Activated T-cell treated with anti-CD3 and anti-CD28 coated beads, Interleukin-2, amount 50 U/mL, for 48 hours (primary cell): ENCODE measurements around the gene PSMF1.

Experiments
- DNase-seq, 2 experiments: peaks; one replicate each; pipeline ENCODE4 v3.0.0-alpha.2; 2020

The PSMF1 gene

GRCh38 chr20:1122388-1123315 lies 4.2 kb downstream of the PSMF1 start:
- DNase-seq: no peak

DNA sequence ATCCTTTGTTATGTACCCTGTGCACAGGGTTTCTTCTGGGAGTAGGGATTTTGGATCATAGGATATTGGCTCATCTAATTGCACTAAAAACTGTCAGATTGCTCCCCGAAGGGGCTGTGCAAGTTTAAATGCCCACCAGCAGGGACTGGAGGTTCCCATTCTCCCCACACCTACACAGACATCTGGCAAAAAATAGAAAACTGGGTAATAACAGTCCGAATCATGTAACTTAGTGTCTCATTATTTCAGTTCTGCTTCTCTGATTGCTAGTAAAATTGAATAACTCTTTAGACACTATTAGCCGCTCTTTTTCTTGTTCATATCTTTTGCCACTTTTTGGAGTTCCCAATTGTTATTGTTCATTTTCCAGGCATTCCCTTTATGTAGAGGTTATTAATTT lies 5.3 kb downstream of the PSMF1 start:
- DNase-seq: no peak

DNA sequence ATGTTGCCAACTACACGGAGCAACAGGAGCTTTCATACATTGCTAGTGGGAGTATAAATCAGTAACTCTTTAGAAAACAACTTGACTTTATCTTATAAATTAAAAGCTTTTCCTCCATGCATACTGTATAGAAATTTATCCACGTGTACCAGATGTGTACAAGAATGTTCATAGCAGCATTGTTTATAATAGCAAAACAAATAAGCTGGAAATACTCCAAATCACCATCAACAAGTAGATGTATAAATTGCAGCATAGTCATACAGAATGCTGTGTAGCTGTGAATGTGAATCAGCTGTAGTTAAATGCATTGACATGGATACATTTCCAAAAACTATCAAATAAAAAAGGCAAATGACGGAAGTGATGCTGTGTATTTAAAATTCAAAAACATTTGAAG lies 6.0 kb downstream of the PSMF1 start:
- no peak for DNase-seq

DNA sequence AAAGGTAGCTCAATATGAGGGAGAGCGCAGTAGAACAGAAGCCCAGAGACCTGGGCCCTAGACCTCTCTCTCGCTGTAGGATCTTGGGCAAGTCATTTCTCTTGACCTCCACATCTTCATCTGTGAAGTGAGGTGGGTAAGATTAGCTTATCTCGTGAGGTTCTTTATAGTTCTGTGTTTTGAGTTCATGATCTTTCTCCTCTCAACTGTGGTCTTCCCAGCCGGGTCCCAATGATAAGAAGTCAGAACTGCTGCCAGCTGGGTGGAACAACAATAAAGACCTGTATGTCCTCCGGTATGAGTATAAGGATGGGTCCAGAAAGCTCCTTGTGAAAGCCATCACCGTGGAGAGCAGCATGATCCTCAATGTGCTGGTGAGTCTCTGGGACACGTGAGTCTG lies 6.9 kb downstream of the PSMF1 start:
- no peak for DNase-seq

DNA sequence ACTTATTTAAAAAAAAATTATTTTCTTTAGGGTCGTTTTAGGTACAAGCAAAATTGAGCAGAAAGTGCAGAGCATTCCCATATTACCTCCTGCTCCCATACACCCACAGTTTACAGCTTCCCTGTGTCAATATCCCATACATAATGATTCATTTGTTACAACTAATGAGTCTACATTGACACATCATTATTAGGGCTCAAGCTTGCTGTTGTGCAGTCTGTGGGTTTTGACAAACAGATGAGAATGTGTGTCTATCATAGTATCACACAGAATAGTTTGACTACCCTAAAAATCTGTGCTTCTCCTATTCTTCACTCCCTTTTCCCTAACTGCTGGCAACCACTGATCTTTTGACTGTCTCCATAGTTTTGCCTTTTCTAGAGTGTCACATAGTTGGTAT lies 9.4 kb downstream of the PSMF1 start:
- DNase-seq: no peak

GRCh38 chr20:1130058-1130694 lies 11.8 kb downstream of the PSMF1 start:
- DNase-seq: no peak

DNA sequence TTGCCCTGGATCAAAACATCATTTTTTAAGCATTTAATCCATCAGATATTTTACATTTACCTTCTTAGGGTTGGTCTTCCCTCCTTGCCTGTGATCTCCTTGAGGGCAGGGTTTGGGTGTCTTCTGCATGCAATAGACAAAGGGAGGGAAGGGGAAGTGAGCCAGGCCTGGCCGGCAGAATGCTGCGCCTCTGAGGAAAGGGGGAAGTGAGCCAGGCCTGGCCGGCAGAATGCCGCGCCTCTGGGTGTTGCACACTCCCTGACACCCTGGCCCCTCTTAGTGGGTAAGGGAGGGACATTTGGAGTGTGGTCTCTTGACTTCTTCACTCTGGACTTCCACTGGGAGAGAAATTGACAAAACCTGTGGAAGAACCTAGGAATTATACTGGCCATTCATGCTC lies 12.4 kb downstream of the PSMF1 start:
- no peak for DNase-seq

- no peak for DNase-seq
Measured at GRCh38 chr20:1131354-1131753, 13.0 kb downstream of the PSMF1 start.

DNA sequence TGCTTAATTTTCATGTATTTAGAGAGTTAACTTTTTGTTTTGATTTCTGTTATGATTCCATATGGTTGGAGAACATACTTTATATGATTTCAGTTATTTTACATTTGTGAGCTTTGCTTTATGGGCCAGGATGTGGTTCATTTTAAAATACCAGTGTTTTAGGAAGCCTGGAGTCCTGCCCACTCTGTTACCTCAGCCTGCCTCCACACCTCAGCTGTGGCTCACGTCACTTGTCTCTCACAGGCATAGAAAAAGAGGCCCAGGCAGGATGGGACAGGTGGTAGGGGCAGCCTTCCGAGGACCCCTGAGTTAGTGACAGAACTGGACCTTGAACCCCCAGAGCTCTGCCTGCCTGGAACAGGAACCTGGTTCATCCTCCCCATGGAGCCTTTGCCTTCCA lies 16.0 kb downstream of the PSMF1 start:
- DNase-seq: no peak

- no peak for DNase-seq
Measured at GRCh38 chr20:1134836-1135235, 16.4 kb downstream of the PSMF1 start.

DNA sequence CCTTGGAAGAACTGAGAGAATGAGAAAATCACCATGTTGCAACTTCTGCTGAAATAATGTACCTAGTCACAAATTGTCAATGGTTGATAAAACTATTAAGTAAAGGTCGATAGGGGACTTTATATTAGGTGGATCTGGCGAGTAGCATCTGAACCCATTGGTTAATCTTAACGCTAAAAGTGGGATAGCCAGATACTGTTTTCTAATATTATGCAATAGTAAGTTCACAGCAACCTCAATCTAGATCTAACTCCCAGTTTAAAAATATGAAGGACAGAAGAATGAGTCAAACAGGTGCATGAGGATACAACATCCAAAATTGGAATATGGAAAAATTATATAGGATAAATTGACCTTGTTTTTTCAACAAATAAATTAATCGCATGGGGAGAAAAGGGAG lies 18.8 kb downstream of the PSMF1 start:
- no peak for DNase-seq

DNA sequence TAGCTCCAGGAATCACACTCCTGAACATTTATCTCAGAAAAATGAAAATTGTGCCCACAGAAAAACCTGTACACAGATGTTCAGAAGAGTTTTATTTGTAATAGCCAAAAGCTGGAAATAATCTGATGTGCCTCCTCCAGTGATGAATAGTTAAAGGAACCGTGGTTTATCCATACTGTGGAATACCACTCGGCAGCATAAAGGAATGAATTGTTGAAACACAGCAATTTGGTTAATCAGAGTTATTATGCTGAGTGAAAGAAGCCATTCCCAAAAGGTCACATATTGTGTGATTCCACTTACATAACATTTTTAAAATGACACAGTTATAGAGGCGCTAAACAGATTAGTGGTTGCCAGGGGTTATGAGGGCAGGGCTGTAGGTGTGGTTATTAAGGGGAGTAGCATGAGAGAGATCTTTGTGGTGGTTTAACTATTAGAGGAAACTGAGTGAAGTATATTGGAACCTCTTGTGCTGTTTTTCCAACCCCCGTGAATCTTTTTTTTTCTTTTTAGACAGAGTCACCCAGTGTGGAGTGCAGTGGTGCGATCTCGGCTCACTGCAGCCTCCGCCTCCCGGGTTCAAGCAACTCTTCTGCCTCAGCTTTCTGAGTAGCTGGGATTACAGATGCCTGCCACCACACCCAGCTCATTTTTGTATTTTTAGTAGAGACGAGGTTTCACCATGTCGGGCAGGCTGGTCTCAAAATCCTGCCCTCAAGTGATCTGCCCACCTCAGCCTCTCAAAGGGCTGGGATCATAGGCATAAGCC lies 26.2 kb downstream of the PSMF1 start:
- no peak for DNase-seq

DNA sequence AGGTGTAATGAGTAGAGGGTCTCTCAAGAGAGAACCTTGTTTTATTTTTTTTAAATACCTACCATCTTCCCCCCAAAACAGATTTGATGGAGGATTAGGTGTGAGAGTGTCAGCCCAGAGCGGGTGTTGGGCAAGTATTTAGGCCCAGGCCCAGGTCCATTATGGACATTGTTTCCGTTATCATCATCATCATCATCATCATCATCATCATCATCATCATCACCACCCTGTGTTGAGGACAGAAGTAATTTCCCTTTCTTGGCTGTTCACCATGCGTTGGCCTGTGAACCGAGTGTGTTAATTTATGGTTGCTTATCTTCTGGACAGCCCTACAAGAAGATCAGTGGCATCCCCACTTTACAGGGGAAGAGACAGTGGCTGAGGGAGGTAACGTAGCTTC lies 28.6 kb downstream of the PSMF1 start:
- no peak for DNase-seq

DNA sequence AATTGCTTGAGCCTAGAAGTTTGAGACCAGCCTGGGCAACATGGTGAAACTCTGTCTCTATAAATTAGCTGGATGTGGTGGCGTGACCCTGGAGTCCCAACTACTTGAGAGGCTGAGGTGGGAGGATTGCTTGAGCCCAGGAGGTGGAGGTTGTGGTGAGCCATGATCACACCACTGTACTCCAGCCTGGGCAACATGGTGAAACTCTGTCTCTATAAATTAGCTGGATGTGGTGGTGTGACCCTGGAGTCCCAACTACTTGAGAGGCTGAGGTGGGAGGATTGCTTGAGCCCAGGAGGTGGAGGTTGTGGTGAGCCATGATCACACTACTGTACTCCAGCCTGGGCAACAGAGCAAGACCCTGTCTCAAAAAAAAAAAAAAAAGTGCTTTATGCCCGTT lies 31.4 kb downstream of the PSMF1 start:
- peak; percentile 37 to 50 for DNase-seq

- DNase-seq: peak in 1 of 2 experiments; percentile 25
Measured at GRCh38 chr20:1150218-1150617, 31.8 kb downstream of the PSMF1 start.

- DNase-seq: no peak
Measured at GRCh38 chr20:1150968-1151367, 32.6 kb downstream of the PSMF1 start.

- DNase-seq: no peak
Measured at GRCh38 chr20:1154226-1154625, 35.8 kb downstream of the PSMF1 start.

DNA sequence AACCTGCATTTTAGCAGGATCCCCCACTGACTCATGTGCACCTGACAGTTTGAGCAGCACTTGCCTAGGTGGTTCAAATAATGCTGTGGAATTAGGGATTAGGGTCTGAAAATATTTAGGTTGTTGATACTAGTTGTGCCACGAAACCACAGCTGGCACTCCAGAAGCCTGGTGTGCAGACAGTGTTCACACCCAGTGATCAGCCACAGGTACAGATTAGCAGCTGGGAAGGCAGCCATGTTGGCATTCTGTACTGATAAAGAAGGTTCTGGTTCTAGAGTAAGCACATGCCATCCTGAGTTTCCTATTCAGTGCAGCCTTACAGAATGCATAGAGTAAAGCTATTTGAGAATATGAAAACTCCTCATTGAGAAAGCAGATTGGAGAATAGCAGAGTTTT lies 36.3 kb downstream of the PSMF1 start:
- no peak for DNase-seq

DNA sequence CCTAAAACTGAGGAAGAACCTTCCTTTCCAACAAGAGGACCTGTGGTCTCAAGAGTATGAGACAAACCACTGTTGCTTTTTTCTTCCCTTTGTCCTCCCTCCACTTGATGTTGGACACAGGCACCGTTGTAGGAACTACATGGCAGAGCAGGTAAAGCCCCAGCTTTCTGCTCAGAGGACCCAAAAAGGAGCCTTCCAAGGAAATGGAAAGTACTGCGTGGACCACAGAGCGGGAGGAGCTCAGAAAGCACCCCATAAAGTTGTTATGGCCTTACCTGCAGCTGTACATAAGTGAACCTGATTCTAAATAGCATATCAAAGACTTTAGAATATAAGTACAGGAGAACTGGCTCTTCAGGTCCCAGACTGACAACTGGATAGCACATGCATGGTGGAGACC lies 36.9 kb downstream of the PSMF1 start:
- no peak for DNase-seq

GRCh38 chr20:1160496-1160895 lies 42.1 kb downstream of the PSMF1 start:
- DNase-seq: no peak

DNA sequence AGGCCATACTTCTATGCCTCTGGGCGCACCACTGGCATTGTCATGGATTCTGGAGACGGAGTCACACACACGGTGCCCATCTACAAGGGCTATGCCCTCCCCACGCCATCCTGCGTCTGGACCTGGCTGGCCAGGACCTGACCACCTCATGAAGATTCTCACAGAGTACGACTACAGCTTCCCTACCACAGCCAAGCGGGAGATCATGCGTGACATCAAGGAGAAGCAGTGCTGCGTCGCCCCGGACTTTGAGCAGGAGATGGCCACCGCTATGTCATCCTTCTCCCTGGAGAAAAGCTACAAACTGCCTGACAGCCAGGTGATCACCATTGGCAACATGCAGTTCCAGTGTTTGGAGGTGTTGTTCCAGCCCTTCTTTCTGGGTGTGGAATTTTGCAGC lies 42.6 kb downstream of the PSMF1 start:
- no peak for DNase-seq

GRCh38 chr20:1163105-1163504 lies 44.7 kb downstream of the PSMF1 start:
- DNase-seq: no peak

DNA sequence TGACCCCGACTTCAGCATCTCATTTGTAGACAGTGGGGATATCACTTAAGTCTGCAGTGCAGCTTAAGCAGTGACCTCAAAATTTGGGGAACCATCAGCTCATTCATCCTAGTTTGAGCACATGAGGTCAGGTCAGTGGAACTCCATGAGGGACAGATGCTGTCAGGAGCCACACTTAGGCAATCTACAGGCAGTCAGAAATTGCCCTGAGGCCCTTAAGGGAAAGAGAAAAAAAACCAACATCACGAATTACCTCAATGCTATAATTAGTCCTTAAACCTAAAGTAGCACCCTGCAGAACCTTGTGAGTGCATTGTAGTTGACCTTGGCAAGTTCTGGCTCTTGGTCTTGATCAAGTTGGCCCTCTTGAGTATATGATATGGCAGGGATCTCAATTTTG lies 45.3 kb downstream of the PSMF1 start:
- DNase-seq: no peak

- no peak for DNase-seq
Measured at GRCh38 chr20:1164871-1165270, 46.5 kb downstream of the PSMF1 start.
